GM10266 (cell line): Measurements from ENCODE around the gene LRRFIP1.

ENCODE experiments used
- DNase-seq: peaks from one replicate; pipeline ENCODE4 v3.0.0; 2012; ENCODE audit errors: extremely low spot score
- TF ChIP-seq, protein P1 (sequence below): IDR thresholded peaks from 2 replicates; pipeline ENCODE4 v1.5.1; 2012; ENCODE audit warnings: mild to moderate bottlenecking, low read depth; ENCODE audit not compliant: control insufficient read depth, insufficient read depth; ENCODE audit errors: missing control alignments

LRRFIP1 gene

DNA sequence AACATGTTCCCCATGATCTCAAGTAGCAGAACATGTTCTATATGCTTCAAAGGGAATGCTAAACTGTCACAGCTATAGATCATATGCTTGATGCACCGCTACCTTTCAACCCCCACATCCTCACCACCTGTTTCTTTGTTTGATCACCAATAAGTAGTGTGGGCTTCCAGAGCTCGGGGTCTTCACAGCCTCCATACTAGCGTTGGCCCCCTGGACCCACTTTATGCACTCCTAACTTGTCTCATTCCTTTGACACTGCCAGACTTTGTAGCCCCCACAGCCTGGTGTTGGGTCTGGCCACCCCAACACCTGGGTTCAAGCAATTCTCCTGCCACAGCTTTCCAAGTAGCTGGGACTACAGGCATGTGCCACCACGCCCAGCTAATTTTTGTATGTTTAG is 159.5 kb downstream of the LRRFIP1 start:
- DNase-seq, result no peak
- TF ChIP-seq, protein P1, sequence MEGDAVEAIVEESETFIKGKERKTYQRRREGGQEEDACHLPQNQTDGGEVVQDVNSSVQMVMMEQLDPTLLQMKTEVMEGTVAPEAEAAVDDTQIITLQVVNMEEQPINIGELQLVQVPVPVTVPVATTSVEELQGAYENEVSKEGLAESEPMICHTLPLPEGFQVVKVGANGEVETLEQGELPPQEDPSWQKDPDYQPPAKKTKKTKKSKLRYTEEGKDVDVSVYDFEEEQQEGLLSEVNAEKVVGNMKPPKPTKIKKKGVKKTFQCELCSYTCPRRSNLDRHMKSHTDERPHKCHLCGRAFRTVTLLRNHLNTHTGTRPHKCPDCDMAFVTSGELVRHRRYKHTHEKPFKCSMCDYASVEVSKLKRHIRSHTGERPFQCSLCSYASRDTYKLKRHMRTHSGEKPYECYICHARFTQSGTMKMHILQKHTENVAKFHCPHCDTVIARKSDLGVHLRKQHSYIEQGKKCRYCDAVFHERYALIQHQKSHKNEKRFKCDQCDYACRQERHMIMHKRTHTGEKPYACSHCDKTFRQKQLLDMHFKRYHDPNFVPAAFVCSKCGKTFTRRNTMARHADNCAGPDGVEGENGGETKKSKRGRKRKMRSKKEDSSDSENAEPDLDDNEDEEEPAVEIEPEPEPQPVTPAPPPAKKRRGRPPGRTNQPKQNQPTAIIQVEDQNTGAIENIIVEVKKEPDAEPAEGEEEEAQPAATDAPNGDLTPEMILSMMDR, result no peak

DNA sequence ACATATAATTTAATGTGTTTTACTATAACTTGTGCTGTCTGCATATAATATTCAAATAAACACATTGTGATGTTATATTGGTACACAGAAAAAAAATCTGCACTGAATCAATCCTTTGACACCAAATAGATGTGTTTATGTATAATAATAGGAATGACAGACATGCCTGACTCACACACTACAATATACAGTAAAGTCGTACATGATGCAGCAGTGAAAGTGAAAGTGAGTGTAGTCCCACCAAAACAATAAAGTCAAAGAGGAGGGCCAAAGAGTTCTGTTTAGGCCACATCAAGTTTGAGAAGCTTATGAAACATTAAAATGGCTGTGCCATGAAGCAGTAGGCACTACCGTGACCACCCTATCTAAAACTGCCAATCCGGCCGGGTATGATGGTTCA is 163.0 kb downstream of the LRRFIP1 start:
- no peak for DNase-seq

DNA sequence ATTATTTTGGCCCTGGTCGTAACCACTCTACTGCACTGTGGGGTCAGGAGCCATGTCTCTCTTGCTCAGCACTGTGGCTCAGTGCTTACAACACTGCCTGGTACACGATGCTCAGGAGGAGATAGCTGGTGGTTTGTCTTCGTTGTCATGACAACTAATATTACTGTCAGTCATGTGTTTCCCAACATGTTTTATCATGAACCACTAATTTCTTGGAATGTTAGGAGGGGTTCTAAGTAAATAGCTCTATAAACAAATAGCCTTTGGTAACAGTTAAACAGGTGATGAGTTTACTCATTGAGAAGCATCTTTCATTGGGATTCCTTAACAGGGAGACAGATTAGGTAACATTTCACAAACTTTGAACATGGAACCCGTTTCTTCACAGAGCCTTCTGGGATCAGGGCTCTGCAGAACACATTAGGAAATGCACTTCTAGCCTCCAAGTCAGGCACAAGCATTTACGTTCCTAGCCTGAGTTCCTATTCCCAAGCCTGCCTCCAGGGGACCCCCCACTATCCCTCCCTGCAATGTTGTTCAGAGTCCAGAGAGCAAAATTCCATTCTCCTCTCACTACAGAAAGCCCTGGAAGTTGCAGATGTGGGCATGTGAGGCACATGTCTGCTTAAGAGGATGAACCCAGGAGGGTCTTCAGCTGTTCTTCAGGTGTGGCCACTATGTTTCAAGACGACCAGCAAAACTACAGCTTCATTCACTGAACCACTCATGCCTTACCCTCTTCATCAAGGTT is 164.8 kb downstream of the LRRFIP1 start:
- DNase-seq, result no peak
- TF ChIP-seq, protein P1, result peak; percentile 3

More for the DNA sequence above, 163.0 kb downstream of the LRRFIP1 start:
- TF ChIP-seq, protein P1, result no peak

DNA sequence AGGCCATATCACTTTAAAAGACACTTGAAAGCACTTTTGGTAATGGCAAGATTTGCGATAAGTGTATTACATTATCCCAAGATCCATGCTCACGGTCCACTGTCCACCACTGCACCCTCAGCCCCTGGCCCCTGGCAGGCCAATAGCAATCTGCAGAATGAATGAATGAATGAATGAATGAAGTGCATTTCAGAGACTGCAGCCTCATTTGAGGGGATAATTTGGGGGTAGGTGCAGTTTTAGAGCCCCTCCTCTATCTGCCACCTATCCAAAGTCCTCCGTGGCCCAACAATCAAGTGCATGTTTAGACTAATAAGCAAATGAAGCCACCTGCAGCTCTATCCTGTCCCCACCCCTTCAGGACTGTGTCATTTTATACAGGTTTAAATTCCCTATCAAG is 169.9 kb downstream of the LRRFIP1 start:
- TF ChIP-seq, protein P1, result no peak
- no peak for DNase-seq

DNA sequence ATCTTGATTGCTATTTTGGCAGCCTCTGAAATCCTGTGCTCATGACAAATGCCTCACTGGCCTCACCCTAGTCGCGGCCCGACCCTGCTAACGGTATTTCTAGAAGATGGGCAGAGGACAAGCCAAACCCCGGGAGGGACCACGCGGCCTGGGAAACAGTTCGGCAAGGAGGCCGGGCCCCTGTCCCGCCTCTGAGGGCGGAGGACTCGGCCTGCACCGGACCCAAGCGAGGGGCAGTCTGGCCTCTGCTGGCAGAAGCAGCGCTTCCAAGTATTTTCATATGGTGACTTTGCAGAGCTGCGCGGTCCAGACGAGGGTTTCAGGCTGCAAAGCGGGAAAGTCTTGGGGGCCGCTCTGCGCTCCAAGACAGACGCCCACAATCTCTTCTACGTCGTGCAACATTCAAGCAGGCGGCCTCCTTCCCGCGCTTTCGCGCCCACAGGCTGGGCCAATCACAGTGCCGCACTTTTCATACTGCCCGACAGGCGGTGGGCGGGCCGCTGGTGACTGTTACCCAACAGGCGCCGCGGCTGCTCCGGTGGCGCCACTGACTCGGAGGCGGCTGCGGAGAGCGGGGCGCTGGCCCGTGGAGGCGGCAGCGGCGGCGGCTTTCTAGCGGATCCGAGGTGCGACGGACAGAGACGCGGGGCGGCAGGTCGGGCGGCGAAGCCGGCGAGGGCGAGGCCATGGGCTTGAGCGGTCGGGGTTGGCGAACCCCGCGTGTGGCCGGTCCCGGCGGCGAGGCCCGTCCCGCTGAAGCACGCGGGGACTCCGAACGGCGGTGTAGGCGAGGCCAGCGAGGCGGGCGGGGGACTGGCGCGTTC is 171.1 kb downstream of the LRRFIP1 start, which contains the start of gene RBM44:
RBM44 (plus strand) TSS at position 544 of the 824 bp plus-strand sequence. CDS start 14,831 bp downstream, outside the sequence.
- TF ChIP-seq, protein P1, result no peak
- no peak for DNase-seq

DNA sequence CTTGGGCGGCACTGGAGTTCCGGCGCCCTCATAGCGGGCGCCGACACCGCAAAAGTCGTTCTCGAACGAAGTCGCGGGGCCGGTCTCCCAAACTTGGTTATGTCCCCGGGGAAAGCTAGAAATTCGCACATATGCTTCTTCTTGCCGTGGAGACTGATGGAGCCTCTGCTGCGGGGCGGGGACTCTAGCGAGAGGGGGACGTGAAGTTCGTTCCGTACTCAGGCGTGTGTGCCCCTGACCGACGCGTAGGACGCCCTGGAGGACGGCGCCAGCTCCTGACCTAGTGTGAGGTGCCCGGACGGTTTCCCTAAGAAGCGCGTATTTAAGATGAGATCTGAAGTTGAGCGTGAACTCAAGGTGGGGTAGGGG is 171.7 kb downstream of the LRRFIP1 start:
- no peak for DNase-seq
- TF ChIP-seq, protein P1, result no peak

DNA sequence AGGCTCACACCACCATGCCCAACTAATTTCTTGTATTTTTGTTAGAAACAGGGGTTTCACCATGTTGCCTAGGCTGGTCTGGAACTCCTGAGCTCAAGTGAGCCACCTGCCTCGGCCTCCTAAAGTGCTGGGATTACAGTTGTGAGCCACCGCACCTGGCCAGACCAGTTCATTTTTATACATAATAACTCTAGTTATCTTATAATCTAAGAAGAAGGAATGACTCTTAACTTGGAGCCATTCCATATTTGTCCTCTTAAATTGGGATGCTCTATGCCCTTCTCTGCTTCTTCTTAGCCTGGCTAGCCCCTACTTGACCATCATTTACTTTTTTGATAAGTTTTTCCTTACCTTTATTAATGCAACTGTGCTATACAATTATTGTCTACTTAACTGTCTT is 174.1 kb downstream of the LRRFIP1 start:
- TF ChIP-seq, protein P1, result no peak
- DNase-seq, result no peak
